ENCODE results near the gene KDM5B.

GRCh38 chr1:202844259-202844658 lies 36.0 kb upstream of the KDM5B start:
- TF ChIP-seq PKNOX1 (IDR thresholded peaks at IDR 0.05): no peak
- no peak for TF ChIP-seq TARDBP (IDR thresholded peaks at IDR 0.05)
- TF ChIP-seq ELF4 (IDR thresholded peaks at IDR 0.05): no peak
- no peak for TF ChIP-seq BHLHE40 (IDR thresholded peaks at IDR 0.05; ENCODE audit: borderline replicate concordance)
- TF ChIP-seq FOXM1 (IDR thresholded peaks at IDR 0.05; ENCODE audit: borderline replicate concordance): no peak
- TF ChIP-seq SP1 (IDR thresholded peaks at IDR 0.05): no peak
- no peak for TF ChIP-seq ZNF384 (IDR thresholded peaks at IDR 0.05)
- no peak for TF ChIP-seq SUZ12 (IDR thresholded peaks at IDR 0.05)
- TF ChIP-seq ARNT (IDR thresholded peaks at IDR 0.05): no peak
- TF ChIP-seq LEF1 (IDR thresholded peaks at IDR 0.05; ENCODE audit: borderline replicate concordance): no peak
- no peak for TF ChIP-seq FOXK2 (IDR thresholded peaks at IDR 0.05)
- TF ChIP-seq NFRKB (IDR thresholded peaks at IDR 0.05): no peak
- TF ChIP-seq CTBP1 (IDR thresholded peaks at IDR 0.05; ENCODE audit: borderline replicate concordance): no peak

All from HEK293T (cell line).